K562 (cell line): ENCODE measurements around the gene PTOV1. TPM values are rescaled to one million over a fixed set of nuclear protein-coding genes. Genes with fewer than 3 reads are reported as not detected.
A peak's percentile ranks its signal among the peaks of the same experiment; 100 is the strongest.

Experiments used
- CXXC5 ChIP-seq: fragments of 250-450 bp; sonication (Bioruptor Pico); IDR thresholded peaks from 2 replicates; pipeline ENCODE4 v1.8.0; 2022; ENCODE audit warnings: inconsistent platforms, mild to moderate bottlenecking, moderate library complexity
- KDM5B ChIP-seq: fragments of 200-600 bp; sonication (generic); IDR thresholded peaks from 2 replicates; pipeline ENCODE4 v1.6.1; 2012; ENCODE audit warnings: low read depth, mild to moderate bottlenecking, moderate library complexity, low read length, control low read depth, inconsistent platforms; ENCODE audit not compliant: insufficient replicate concordance
- polyA plus RNA-seq, 8 experiments: library from polyadenylated mRNA; depleted of rRNA in 4 of 8; stranded (reverse) in 5 of 8; unstranded in 3 of 8; fragments of >200 nt; fragmentation: Nextera tagmentation in 2 of 8; fragmentation: Illumina TruSeq in 1 of 8; extraction: Ambion mirVana in 2 of 8; extraction: Trizol in 1 of 8; gene quantifications; 2 replicates each; pipeline versions ENCODE4 v1.2.1 to v1.2.3, GENCODE V29; 2011 to 2014; ENCODE audit warnings: inconsistent platforms in 1 of 8, missing spikeins in 1 of 8
- total RNA-seq, 7 experiments: library from RNA; depleted of rRNA in 6 of 7; stranded (reverse); fragments of >200 nt in 6 of 7; fragmentation: Illumina TruSeq in 2 of 7; extraction: Trizol in 2 of 7; gene quantifications; 2 replicates each; pipeline versions ENCODE4 v1.2.1 to v1.2.3, GENCODE V29; 2011 to 2021; ENCODE audit warnings: low replicate concordance in 1 of 7
- TF ChIP-seq, protein P1 (sequence below): fragments of 250-450 bp; sonication (Bioruptor Pico); IDR thresholded peaks from 2 replicates; pipeline ENCODE4 v1.4.0; 2020

The PTOV1 gene
- total and polyA plus RNA-seq, 9 of the 15 experiments (the other 6 are each of a cell fraction or from before 2014, with no cell fraction given), result 4.9 to 169 (median 43.5) TPM

GRCh38 chr19:49851456-49852259, 699 bp downstream of the PTOV1 start (continued):
- TF ChIP-seq, protein P1, sequence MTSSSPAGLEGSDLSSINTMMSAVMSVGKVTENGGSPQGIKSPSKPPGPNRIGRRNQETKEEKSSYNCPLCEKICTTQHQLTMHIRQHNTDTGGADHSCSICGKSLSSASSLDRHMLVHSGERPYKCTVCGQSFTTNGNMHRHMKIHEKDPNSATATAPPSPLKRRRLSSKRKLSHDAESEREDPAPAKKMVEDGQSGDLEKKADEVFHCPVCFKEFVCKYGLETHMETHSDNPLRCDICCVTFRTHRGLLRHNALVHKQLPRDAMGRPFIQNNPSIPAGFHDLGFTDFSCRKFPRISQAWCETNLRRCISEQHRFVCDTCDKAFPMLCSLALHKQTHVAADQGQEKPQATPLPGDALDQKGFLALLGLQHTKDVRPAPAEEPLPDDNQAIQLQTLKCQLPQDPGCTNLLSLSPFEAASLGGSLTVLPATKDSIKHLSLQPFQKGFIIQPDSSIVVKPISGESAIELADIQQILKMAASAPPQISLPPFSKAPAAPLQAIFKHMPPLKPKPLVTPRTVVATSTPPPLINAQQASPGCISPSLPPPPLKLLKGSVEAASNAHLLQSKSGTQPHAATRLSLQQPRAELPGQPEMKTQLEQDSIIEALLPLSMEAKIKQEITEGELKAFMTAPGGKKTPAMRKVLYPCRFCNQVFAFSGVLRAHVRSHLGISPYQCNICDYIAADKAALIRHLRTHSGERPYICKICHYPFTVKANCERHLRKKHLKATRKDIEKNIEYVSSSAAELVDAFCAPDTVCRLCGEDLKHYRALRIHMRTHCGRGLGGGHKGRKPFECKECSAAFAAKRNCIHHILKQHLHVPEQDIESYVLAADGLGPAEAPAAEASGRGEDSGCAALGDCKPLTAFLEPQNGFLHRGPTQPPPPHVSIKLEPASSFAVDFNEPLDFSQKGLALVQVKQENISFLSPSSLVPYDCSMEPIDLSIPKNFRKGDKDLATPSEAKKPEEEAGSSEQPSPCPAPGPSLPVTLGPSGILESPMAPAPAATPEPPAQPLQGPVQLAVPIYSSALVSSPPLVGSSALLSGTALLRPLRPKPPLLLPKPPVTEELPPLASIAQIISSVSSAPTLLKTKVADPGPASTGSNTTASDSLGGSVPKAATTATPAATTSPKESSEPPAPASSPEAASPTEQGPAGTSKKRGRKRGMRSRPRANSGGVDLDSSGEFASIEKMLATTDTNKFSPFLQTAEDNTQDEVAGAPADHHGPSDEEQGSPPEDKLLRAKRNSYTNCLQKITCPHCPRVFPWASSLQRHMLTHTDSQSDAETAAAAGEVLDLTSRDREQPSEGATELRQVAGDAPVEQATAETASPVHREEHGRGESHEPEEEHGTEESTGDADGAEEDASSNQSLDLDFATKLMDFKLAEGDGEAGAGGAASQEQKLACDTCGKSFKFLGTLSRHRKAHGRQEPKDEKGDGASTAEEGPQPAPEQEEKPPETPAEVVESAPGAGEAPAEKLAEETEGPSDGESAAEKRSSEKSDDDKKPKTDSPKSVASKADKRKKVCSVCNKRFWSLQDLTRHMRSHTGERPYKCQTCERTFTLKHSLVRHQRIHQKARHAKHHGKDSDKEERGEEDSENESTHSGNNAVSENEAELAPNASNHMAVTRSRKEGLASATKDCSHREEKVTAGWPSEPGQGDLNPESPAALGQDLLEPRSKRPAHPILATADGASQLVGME (CRISPR knock-in tag), result 0 out of 2 replicates have a peak, but pooled peaks have one; percentile 41
- peak; percentile 7; the same call in 1 of the 2 replicates for TF ChIP-seq CXXC5 (CRISPR knock-in tag)
- peak; percentile 29 for TF ChIP-seq KDM5B
- TF ChIP-seq, all 486 proteins: peak for 9
